BE2C (cell line): Measurements from ENCODE around the gene TPST1.

ENCODE experiments used
- DNase-seq: peaks from one replicate; pipeline ENCODE4 v3.0.0-alpha.2; 2020
- H3K27me3 ChIP-seq: fragments of 250-450 bp; sonication (Bioruptor Pico); 2 replicates; pipeline ENCODE4 v1.5.1; 2020; ENCODE audit warnings: mild to moderate bottlenecking
- H3K36me3 ChIP-seq: fragments of 250-450 bp; sonication (Bioruptor Pico); 2 replicates; pipeline ENCODE4 v1.5.1; 2020; ENCODE audit warnings: mild to moderate bottlenecking
- H3K4me1 ChIP-seq: fragments of 250-450 bp; sonication (Bioruptor Pico); 2 replicates; pipeline ENCODE4 v1.5.1; 2020
- H3K4me3 ChIP-seq: 2 replicates; pipeline ENCODE4 v1.5.1; 2011; ENCODE audit warnings: low read depth, low read length
- H3K9me3 ChIP-seq: fragments of 250-450 bp; sonication (Bioruptor Pico); 2 replicates; pipeline ENCODE4 v1.5.1; 2020
- CTCF ChIP-seq: IDR thresholded peaks from 2 replicates; pipeline ENCODE4 v1.5.1; 2012; ENCODE audit warnings: mild to moderate bottlenecking, low read depth, low read length

The TPST1 gene

GRCh38 chr7:66403564-66403963 lies 198.4 kb downstream of the TPST1 start:
- TF ChIP-seq CTCF, result no peak
- Histone ChIP-seq H3K27me3 (no peaks in the 10 kb centered on the region), H3K4me3 (no peak overlapping the region), H3K36me3 (no peaks in the 10 kb centered on the region), H3K4me1 (no peaks in the 10 kb centered on the region), H3K9me3 (no peaks in the 10 kb centered on the region)
- DNase-seq, result no peak

- no peak overlapping the region for H3K4me3 ChIP-seq
- no peak for TF ChIP-seq CTCF
- H3K4me1 ChIP-seq, result no peaks in the 10 kb centered on the region
- DNase-seq, result no peak
- no peaks in the 10 kb centered on the region for H3K36me3 ChIP-seq
- H3K9me3 ChIP-seq, result peaks cover 6% of the 10 kb centered on the region; the same call in 1 of the 2 replicates
- H3K27me3 ChIP-seq, result no peaks in the 10 kb centered on the region
Observed at GRCh38 chr7:66409493-66409892, 204.4 kb downstream of the TPST1 start.
